IPS-18c (cell line): ENCODE data around the gene ADK.

Experiments
- H3K4me3 ChIP-seq: 2 replicates; pipeline ENCODE4 v1.7.0; 2013; ENCODE audit warnings: low read depth, mild to moderate bottlenecking, low read length, moderate library complexity; ENCODE audit not compliant: insufficient read depth
- H3K9me3 ChIP-seq: one replicate; pipeline ENCODE4 v1.6.1; 2013; ENCODE audit warnings: mild to moderate bottlenecking, low read length, moderate library complexity; ENCODE audit not compliant: control insufficient read depth, insufficient read depth

ADK gene

DNA sequence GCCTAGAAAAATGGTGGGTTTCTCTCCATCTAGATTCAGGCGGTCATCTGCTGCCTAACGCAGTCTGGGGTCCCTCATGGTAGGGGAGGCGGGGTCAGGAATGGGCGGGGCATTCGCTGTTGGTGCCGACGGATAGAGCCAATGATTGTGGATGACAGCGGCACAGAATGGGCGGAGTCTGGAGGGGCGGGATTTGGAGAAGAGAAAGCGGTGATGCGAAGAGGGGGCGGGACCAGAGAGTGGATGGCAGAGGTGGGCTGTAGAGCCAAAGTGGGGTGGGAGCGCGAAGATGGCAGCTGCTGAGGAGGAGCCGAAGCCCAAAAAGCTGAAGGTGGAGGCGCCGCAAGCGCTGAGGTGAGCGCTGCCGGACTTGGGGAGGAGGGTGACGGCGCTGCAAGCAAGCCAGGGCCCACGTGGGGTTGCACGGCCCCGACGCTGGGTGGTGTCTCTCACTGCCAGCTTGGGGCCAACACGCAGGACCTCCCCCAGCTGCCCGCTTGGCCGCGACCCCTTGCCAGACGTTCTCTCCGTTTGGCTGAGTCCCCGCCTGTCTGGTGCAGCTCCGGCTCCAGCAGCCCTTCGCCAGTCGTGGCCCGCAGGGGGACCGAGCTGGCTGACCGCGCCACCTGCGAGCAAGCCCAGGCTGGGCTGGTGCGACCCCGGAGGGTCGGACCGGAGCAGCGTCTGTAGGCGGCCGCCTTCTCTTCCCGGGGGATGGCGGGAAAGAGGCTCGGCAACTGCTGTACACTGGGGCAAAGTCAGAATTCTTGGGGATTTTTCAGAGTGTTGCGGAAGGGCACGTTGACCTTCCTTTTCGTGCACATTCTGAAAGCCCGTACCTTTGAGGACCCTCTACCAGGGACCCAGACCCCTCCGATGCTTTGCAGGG is at the start of gene ADK:
Gene ADK (plus strand): TSS at position 232 of the 889 bp plus-strand sequence. CDS start 58 bp downstream, at position 290.
- Histone ChIP-seq H3K4me3 (peak within 1 kb of the TSS; percentile 93), H3K9me3 (no peaks in the 10 kb centered on the region)

DNA sequence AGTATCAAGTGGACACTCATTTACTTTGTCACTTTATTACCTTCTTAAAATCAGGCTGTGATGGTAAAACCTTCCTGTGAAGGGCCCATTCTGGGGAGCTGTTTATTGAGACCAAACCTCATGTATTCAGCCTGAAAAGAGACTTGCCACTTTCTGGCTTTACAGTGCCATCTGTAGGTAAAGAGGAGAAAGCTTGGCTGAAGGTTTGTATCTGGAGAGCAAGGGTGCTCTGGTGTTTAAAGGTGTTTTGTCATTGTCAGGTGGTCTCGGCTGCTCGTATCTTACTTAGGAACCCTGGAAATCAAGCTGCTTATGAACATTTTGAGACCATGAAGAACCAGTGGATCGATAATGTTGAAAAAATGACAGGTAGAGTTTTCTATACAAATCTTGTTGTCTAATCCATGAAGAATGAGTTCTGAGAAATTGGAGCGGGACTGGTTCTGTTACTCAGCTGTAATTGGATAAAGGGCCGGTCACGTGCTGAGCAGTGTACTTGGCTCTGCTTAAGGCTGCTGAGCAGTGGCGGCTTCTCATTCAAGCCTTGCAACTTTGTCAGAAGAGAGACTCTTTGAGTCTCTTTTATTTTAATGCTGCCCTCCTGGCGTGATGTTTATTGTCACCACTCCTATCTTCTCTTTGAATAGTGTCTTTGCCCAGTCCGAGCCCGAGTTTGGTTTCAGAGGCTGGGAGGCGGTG is 47.3 kb upstream of the ADK start:
- H3K9me3 ChIP-seq, result peaks cover 3% of the 10 kb centered on the region

DNA sequence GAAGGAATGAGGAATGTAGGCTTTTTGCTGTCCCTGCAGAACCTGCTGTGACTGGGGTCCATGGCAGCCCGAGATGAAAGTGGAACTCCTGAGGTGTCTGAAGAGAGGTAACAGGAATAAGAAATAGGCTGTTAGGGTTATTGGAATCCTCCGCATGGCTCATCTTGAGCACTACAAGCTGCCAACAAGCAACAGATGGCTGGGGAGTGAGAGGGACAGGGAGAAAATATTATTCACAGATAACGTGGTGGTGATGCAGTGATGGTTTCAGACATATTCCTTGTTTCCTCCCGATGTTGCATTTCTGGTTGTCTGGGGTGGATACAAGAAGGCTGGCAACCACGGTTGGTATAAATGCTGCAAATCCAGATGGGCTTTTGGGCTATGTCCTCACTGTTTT is 46.5 kb upstream of the ADK start:
- Histone ChIP-seq H3K9me3 (peaks cover 3% of the 10 kb centered on the region), H3K4me3 (no peak overlapping the region)

More for the DNA sequence above, 47.3 kb upstream of the ADK start:
- H3K4me3 ChIP-seq, result no peak overlapping the region

DNA sequence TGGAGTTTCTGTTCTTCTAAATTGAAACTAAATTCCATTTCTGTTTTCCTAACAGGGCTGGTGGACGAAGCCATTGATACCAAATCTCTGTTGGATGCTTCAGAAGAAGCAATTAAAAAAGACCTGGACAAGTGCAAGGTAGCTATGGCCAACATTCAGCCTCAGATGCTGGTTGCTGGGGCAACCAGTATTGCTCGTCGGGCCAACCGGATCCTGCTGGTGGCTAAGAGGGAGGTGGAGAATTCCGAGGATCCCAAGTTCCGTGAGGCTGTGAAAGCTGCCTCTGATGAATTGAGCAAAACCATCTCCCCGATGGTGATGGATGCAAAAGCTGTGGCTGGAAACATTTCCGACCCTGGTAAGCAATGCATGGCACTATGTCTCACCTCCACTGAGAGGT is 46.0 kb upstream of the ADK start:
- H3K4me3 ChIP-seq, result no peak overlapping the region
- H3K9me3 ChIP-seq, result peaks cover 3% of the 10 kb centered on the region

DNA sequence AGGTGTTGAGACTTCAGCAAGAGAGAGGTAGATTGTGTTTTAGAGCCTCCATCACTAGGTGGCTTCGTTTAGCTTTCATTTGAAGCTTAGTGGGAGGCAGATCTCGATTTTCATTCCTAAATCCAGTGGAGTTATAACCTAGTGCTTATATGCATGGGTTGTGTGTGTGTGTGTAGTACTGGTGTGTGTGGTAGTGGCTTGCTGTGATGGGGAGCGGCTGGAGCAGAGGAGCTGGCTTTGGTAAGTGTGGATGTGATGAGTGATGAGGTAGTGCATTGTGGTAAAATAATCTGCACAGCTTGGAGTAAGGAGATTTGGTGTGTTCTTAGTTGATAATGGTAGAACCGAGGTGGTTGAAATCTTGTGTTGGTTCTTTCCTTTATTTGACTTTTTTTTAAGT is 43.6 kb upstream of the ADK start:
- no peak overlapping the region for H3K4me3 ChIP-seq
- no peaks in the 10 kb centered on the region for H3K9me3 ChIP-seq

DNA sequence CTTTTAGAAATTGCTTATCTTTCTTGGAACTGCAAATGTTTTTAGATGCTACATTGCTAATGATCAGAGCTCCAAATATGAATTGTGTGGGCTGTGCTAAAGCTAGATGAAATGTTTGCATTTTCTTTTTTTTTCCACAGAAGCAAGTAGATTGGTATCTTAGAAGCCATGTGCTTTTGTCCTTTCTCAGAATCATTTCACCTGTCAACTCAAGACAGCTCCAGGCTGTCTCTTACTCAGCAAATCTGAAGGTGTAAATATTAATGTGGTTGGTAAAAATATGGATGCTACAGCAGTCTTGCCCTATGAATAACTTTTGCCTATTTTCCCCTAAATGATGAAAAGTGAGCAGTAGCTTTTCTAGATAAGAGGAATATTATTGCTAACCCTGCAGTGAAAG is 41.6 kb upstream of the ADK start:
- H3K9me3 ChIP-seq, result no peaks in the 10 kb centered on the region
- H3K4me3 ChIP-seq, result no peak overlapping the region

DNA sequence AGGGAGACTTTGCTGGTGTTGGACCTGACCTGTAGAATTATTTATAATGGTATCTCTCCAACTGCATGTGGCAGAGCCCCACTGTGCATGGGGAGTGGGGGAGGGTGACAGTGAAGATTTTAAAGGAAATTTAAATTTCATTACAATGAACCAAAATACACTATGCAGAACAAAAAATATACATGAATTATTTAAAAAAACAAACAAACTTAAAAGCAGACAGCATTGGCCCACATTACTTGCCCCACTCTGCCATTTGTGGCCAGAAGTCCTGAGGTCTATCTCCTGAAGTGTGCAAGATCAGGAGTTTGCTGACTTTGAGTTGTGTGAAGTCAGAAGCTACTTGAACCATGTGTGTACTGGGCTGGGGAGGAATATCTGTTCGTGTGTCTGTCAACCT is 40.9 kb upstream of the ADK start:
- no peak overlapping the region for H3K4me3 ChIP-seq
- H3K9me3 ChIP-seq, result no peaks in the 10 kb centered on the region

DNA sequence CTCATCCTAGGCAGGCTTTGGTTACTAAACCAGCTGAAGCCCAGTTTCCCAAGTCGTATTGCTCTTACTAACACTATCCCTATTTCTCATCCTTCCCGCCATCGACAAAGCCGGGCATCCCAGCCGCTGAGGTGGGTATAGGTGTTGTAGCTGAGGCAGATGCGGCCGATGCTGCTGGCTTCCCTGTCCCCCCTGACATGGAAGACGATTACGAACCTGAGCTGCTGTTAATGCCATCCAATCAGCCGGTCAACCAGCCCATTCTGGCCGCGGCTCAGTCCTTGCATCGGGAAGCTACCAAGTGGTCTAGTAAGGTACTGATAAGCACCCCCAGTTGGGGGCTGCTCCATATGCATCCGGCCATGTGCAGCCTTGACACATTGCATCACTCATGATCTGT is 39.2 kb upstream of the ADK start:
- Histone ChIP-seq H3K9me3 (no peaks in the 10 kb centered on the region), H3K4me3 (no peak overlapping the region)

DNA sequence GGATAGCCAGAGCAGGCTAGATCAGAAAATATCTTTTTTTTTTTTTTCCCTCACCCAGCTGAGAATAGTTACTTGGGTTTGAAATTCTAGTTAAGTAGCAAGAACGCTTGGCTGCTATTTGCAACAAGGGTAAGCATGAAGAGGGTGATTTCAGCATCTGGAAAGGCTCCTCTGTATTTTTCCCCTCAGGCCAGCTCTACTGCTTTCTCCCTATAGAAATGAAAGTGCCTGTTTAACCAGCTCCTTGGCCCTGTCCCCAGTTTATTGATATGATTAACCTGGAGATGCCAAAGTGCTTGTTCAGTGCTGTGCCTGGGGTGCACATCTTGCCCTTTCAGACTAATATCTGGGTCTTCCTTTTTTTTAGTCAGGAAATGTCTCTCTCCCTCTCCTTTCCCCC is 37.5 kb upstream of the ADK start:
- H3K4me3 ChIP-seq, result no peak overlapping the region

DNA sequence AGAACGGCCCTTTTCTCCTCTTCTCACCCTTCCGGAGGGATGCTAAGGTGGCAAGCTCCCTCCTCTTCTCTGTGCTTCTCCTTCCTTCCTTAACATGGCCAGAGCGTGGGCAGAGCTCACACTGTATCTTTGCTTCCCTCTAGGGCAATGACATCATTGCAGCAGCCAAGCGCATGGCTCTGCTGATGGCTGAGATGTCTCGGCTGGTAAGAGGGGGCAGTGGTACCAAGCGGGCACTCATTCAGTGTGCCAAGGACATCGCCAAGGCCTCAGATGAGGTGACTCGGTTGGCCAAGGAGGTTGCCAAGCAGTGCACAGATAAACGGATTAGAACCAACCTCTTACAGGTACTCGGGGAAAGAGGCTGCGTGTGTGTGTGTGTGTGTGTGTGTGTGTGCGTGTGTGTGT is 37.0 kb upstream of the ADK start:
- no peaks in the 10 kb centered on the region for H3K9me3 ChIP-seq
- no peak overlapping the region for H3K4me3 ChIP-seq

More for the DNA sequence above, 37.5 kb upstream of the ADK start:
- H3K9me3 ChIP-seq, result no peaks in the 10 kb centered on the region

DNA sequence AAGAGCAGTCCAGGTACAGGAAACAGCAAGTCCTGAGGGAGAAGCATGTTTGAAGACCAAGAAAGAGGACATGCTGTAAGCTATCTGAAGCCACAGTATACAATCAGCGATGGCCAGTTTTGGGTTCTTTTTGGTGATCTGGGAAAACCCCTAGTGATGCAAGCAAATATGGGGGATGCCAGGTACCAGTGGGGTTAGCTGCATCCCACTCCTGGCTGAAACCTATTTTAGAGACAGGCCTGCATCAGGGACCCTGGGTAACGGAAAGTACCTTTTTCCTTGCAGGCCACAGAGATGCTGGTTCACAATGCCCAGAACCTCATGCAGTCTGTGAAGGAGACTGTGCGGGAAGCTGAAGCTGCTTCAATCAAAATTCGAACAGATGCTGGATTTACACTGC is 33.3 kb upstream of the ADK start:
- H3K4me3 ChIP-seq, result no peak overlapping the region
- no peaks in the 10 kb centered on the region for H3K9me3 ChIP-seq

DNA sequence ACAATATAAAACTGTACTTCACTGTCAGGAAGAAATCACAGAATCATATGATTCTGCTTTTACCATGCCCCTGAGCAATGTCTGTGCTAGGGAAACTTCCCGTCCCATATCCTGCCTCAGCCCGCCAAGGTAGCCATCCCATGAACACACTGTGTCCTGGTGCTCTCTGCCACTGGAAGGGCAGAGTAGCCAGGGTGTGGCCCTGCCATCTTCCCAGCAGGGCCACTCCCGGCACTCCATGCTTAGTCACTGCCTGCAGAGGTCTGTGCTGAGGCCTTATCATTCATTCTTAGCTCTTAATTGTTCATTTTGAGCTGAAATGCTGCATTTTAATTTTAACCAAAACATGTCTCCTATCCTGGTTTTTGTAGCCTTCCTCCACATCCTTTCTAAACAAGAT is 32.2 kb upstream of the ADK start:
- H3K4me3 ChIP-seq, result no peak overlapping the region
- H3K9me3 ChIP-seq, result no peaks in the 10 kb centered on the region

DNA sequence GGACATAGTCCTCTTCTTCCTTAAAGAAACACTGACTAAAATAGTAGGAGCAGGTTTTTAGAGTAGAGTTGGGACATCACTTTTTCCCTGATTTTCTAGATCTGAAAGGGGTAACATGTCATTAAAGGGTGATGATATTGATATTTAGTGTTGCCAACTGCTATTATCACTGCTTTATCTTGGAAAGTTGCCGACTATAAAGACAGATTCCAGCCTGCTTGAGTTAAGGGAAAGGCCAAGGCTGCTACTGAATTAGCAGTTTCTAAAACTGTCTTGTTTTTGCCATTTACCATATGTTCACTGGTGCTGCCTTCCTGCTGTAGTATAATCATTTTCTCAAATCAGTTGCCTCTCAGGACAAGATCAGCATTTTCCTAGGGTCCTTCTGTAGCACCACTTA is 30.1 kb upstream of the ADK start:
- H3K9me3 ChIP-seq, result no peaks in the 10 kb centered on the region
- no peak overlapping the region for H3K4me3 ChIP-seq

DNA sequence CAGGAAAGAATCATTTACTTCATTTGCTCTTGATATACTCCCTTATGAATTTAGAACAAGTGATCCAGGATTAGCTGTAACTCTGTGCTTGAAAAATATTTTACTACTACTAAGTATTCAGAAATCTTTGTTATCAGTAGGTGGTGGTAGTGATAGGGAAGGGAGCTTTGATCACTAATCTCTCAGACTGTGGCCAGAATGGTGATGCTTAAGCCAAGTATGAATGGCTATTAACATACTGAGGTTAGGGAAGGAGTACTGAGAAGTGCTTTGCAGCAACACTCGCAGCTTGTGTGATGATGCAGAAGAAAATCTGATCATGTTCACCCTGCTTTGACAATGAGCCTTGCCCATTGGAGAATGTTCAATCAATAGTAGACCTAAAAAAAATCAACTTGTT is 29.7 kb upstream of the ADK start:
- no peaks in the 10 kb centered on the region for H3K9me3 ChIP-seq
- H3K4me3 ChIP-seq, result no peak overlapping the region

DNA sequence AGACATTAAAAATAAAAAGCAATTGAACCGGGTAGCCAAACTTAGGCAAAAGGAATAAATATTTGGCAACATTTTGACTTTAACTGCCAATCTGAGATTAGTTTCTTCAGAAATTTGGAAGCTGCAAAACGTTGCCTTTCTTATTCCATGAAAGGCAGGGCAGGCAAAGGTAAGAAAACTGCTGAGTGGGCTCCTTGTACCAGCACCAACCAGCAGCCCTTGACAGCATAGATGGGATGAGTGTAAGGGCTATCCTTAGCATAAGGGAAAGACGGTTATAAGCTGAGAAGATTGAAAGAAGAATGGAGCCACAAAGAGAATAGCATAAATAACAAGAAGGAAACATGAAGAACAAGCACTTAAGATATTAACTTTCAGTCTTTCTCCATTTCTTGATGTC is 29.0 kb upstream of the ADK start:
- H3K4me3 ChIP-seq, result no peak overlapping the region
- no peaks in the 10 kb centered on the region for H3K9me3 ChIP-seq

DNA sequence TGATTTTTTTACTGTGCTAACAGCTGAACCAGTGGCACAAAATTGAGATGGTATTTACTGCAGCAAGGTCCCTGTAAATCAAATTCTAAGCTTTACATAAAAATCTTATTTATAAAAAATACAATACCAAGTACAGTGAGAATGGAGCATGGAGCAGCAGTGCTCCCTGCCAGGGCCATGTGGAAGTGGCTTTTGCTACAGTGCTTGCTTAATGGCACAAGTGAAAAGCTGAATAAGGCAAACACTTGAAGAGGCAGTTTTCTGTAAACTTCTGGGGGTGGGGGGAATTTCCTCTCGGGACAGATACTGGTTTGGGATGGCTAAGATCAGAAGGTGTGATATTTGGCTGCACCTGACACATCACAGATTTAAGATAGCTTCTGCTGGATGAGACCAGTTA is 27.9 kb upstream of the ADK start:
- Histone ChIP-seq H3K4me3 (no peak overlapping the region), H3K9me3 (no peaks in the 10 kb centered on the region)

DNA sequence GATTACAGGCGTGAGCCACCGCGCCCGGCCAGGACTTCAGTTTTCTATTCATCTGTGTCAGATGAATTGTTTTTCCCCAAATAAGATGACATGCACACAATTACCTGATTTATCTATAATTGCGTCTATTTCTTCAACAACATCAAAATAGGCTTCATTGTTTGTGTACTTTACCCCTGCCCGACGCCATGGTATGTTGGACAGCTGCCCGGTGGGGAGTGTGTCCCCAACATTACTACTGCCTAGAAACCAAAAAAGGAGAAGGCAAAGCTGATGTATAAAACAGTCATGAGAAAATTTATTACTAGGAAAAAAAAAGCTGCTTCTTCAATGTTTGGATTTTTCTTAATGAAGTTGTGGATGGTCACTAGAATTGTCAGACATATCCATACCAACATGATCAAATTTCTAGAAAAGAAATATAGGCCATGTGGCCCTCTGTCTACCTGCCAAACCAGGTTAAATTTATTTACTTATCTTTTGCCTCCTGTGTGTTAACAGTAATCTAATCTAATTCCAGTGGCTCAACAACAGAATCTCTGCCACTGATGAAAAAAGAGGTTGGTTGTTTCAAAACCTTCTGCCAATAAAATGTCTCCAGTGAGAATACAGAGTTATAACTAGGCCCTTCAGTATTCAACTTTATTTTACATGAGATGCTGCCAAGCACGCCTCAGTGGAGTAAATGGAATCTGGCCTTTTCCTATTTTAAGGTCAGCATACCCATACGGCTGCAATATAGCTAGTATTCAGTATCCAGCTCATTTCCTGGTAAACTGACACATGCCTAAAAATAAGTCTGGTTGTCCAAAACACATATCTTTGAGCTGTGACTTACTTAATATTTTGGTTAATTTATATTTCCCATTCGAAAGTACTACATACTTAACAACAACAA is 16.8 kb upstream of the ADK start:
- no peak overlapping the region for H3K4me3 ChIP-seq
- no peaks in the 10 kb centered on the region for H3K9me3 ChIP-seq
